ENCODE measurements around the gene CCDC177. TPM values are rescaled to one million over a fixed set of nuclear protein-coding genes. Genes with fewer than 3 reads are reported as not detected.

Gene CCDC177
- total RNA-seq, 1 donor from 2014 or later, result 4.5 TPM

GRCh38 chr14:69570836-69571330 lies 3.8 kb downstream of the CCDC177 start:
- FAIRE-seq (no peak), DNase-seq (ENCODE audit: low spot score in 2 of 2) (no peak)

- DNase-seq (ENCODE audit: low spot score in 2 of 2) (no peak), FAIRE-seq (no peak)
Measured at GRCh38 chr14:69569859-69570258, 4.8 kb downstream of the CCDC177 start.

- no peak for DNase-seq (ENCODE audit: low spot score in 2 of 2)
- FAIRE-seq, result no peak
Measured at GRCh38 chr14:69567563-69567962, 7.1 kb downstream of the CCDC177 start.

GRCh38 chr14:69561893-69562292 lies 12.8 kb downstream of the CCDC177 start:
- DNase-seq (ENCODE audit: low spot score in 2 of 2), result no peak
- FAIRE-seq, result no peak

GRCh38 chr14:69560826-69561225 lies 13.8 kb downstream of the CCDC177 start:
- FAIRE-seq, result no peak

GRCh38 chr14:69559581-69560011 lies 15.1 kb downstream of the CCDC177 start:
- no peak for DNase-seq (ENCODE audit: low spot score in 2 of 2)
- no peak for FAIRE-seq

More at GRCh38 chr14:69560826-69561225, 13.8 kb downstream of the CCDC177 start:
- DNase-seq (ENCODE audit: low spot score in 2 of 2), result no peak

GRCh38 chr14:69558774-69559173 lies 15.9 kb downstream of the CCDC177 start:
- no peak for FAIRE-seq
- no peak for DNase-seq (ENCODE audit: low spot score in 2 of 2)

GRCh38 chr14:69554500-69554899 lies 20.2 kb downstream of the CCDC177 start:
- DNase-seq (ENCODE audit: low spot score in 2 of 2) (no peak), FAIRE-seq (no peak)

GRCh38 chr14:69553252-69553651 lies 21.4 kb downstream of the CCDC177 start:
- DNase-seq (ENCODE audit: low spot score in 2 of 2) (no peak), FAIRE-seq (no peak)

GRCh38 chr14:69551511-69551910 lies 23.2 kb downstream of the CCDC177 start:
- FAIRE-seq (no peak), DNase-seq (ENCODE audit: low spot score in 2 of 2) (no peak)

GRCh38 chr14:69548566-69548965 lies 26.1 kb downstream of the CCDC177 start:
- FAIRE-seq (no peak), DNase-seq (ENCODE audit: low spot score in 2 of 2) (no peak)

- DNase-seq (ENCODE audit: low spot score in 2 of 2), result peak in 1 of 2 donors; percentile 55
- FAIRE-seq, result no peak
Measured at GRCh38 chr14:69547701-69548348, 26.8 kb downstream of the CCDC177 start.

GRCh38 chr14:69543341-69544115 lies 31.1 kb downstream of the CCDC177 start:
- FAIRE-seq (no peak), DNase-seq (ENCODE audit: low spot score in 2 of 2) (peak in 1 of 2 donors; percentile 27)

GRCh38 chr14:69542311-69542710 lies 32.4 kb downstream of the CCDC177 start:
- DNase-seq (ENCODE audit: low spot score in 2 of 2) (no peak), FAIRE-seq (no peak)

- DNase-seq (ENCODE audit: low spot score in 2 of 2), result no peak
- FAIRE-seq, result no peak
Measured at GRCh38 chr14:69540654-69541335, 33.9 kb downstream of the CCDC177 start.

- no peak for DNase-seq (ENCODE audit: low spot score in 2 of 2)
- no peak for FAIRE-seq
Measured at GRCh38 chr14:69539631-69540410, 34.9 kb downstream of the CCDC177 start.

GRCh38 chr14:69538766-69539165 lies 35.9 kb downstream of the CCDC177 start:
- DNase-seq (ENCODE audit: low spot score in 2 of 2) (no peak), FAIRE-seq (no peak)

- DNase-seq (ENCODE audit: low spot score in 2 of 2), result no peak
- no peak for FAIRE-seq
Measured at GRCh38 chr14:69537900-69538299, 36.8 kb downstream of the CCDC177 start.

GRCh38 chr14:69536971-69537370 lies 37.7 kb downstream of the CCDC177 start:
- no peak for DNase-seq (ENCODE audit: low spot score in 2 of 2)
- FAIRE-seq, result no peak

GRCh38 chr14:69535230-69535848 lies 39.3 kb downstream of the CCDC177 start:
- no peak for FAIRE-seq
- peak in 1 of 2 donors; percentile 71 for DNase-seq (ENCODE audit: low spot score in 2 of 2)

Data from frontal cortex (tissue), 4 donors.